A549 (cell line): ENCODE data around the gene NDUFS8. TPM values are rescaled to one million over a fixed set of nuclear protein-coding genes. Genes with fewer than 3 reads are reported as not detected.
A peak's percentile ranks its signal among the peaks of the same experiment; 100 is the strongest.

Experiments
- ATAC-seq, 2 experiments: fragments of 200-7000 bp in 1 of 2; fragments of >200 bp in 1 of 2; cut with Nextera tagmentation in 1 of 2; cut with Tn5 transposase in 1 of 2; 3 replicates each; pipeline versions ENCODE4 v1.8.0 to v1.9.1; 2018 to 2020; ENCODE audit warnings: mild to moderate bottlenecking in 1 of 2, moderate library complexity in 1 of 2
- CTCF ChIA-PET: fragments of 300-600 bp; sonication (Branson Sonifier 250); formaldehyde crosslinking; extraction: SDS; loops from one replicate; lab custom pipeline; 2021; ENCODE audit warnings: antibody characterized with exemption, inconsistent platforms; lab: Yijun Ruan, JAX
- POLR2A ChIA-PET: fragments of 350-600 bp; formaldehyde crosslinking; extraction: SDS; loops from one replicate; lab custom pipeline; 2021; ENCODE audit warnings: antibody characterized with exemption, inconsistent platforms; lab: Yijun Ruan, JAX
- DNase-seq, 2 experiments: peaks; one replicate each; pipeline versions ENCODE4 v3.0.0 to v3.0.0-alpha.2; 2011 to 2016; ENCODE audit warnings: low read depth in 1 of 2, low spot score in 1 of 2
- FAIRE-seq: peaks from 2 replicates; lab custom pipeline; 2011; peaks lifted over from hg19 to GRCh38; lab: Jason Lieb, UNC
- H3K27ac ChIP-seq, 2 experiments: fragments of >200 bp; sonication (Bioruptor Twin); formaldehyde crosslinking; 3 replicates each; pipeline ENCODE4 v1.5.1; 2016 to 2017
- H3K4me1 ChIP-seq: fragments of >200 bp; sonication (Bioruptor Twin); formaldehyde crosslinking; 3 replicates; pipeline ENCODE4 v1.6.1; 2016
- H3K4me2 ChIP-seq: fragments of >200 bp; sonication (Bioruptor Twin); formaldehyde crosslinking; 3 replicates; pipeline ENCODE4 v1.6.1; 2016
- H3K4me3 ChIP-seq: fragments of >200 bp; sonication (Bioruptor Twin); formaldehyde crosslinking; 3 replicates; pipeline ENCODE4 v1.5.1; 2016
- H3K9me3 ChIP-seq: fragments of >200 bp; sonication (Bioruptor Twin); formaldehyde crosslinking; 3 replicates; pipeline ENCODE4 v1.6.1; 2016
- CBX8 ChIP-seq: fragments of 200-600 bp; sonication (generic); IDR thresholded peaks from 2 replicates; pipeline ENCODE4 v1.6.1; 2016
- CEBPB ChIP-seq, 2 experiments: fragments of >200 bp in 1 of 2; sonication (Bioruptor Twin) in 1 of 2; formaldehyde crosslinking in 1 of 2; IDR thresholded peaks; 2 replicates each; pipeline ENCODE4 v1.6.1; 2012 to 2016
- CHD2 ChIP-seq: fragments of 150-350 bp; IDR thresholded peaks from 2 replicates; pipeline ENCODE4 v1.6.1; 2014; ENCODE audit warnings: low read length; ENCODE audit not compliant: partially characterized antibody
- CHD4 ChIP-seq: fragments of 200-600 bp; sonication (generic); IDR thresholded peaks from 2 replicates; pipeline ENCODE4 v1.6.1; 2016; ENCODE audit warnings: antibody characterized with exemption, mild to moderate bottlenecking, borderline replicate concordance
- EHMT2 ChIP-seq: fragments of 200-600 bp; sonication (generic); IDR thresholded peaks from 2 replicates; pipeline ENCODE4 v1.6.1; 2016; ENCODE audit warnings: antibody characterized with exemption, low read depth, mild to moderate bottlenecking, moderate library complexity
- EP300 ChIP-seq, 2 experiments: fragments of >200 bp; sonication (Bioruptor Twin); formaldehyde crosslinking; IDR thresholded peaks; 2 replicates in 1 of 2; 3 replicates in 1 of 2; pipeline ENCODE4 v1.6.1; 2016 to 2017
- ESRRA ChIP-seq: fragments of 150-350 bp; IDR thresholded peaks from 2 replicates; pipeline ENCODE4 v1.6.1; 2014; ENCODE audit warnings: mild to moderate bottlenecking, low read length, borderline replicate concordance
- FOSB ChIP-seq: fragments of 250-450 bp; sonication (Bioruptor Pico); IDR thresholded peaks from 2 replicates; pipeline ENCODE4 v1.5.0; 2020; ENCODE audit warnings: mild to moderate bottlenecking, moderate library complexity
- FOSL2 ChIP-seq, 2 experiments: fragments of 450-650 bp in 1 of 2; fragments of >200 bp in 1 of 2; sonication (Bioruptor Twin) in 1 of 2; formaldehyde crosslinking; IDR thresholded peaks; 2 replicates each; pipeline versions ENCODE4 v1.5.0 to v1.6.1; 2016 to 2020; ENCODE audit warnings: mild to moderate bottlenecking in 1 of 2, moderate library complexity in 1 of 2
- FOXS1 ChIP-seq: fragments of 250-450 bp; sonication (Bioruptor Pico); IDR thresholded peaks from 2 replicates; pipeline ENCODE4 v1.5.0; 2020; ENCODE audit warnings: mild to moderate bottlenecking, moderate library complexity
- HDAC2 ChIP-seq: fragments of 200-600 bp; sonication (generic); IDR thresholded peaks from 2 replicates; pipeline ENCODE4 v1.6.1; 2016
- HEYL ChIP-seq: fragments of 250-450 bp; sonication (Bioruptor Pico); IDR thresholded peaks from 2 replicates; pipeline ENCODE4 v1.8.0; 2021; ENCODE audit warnings: mild to moderate bottlenecking, moderate library complexity
- HOXB13 ChIP-seq: fragments of 250-450 bp; sonication (Bioruptor Pico); IDR thresholded peaks from 2 replicates; pipeline ENCODE4 v1.5.0; 2020; ENCODE audit warnings: low read depth, mild to moderate bottlenecking, moderate library complexity
- HOXB5 ChIP-seq: fragments of 250-450 bp; sonication (Bioruptor Pico); IDR thresholded peaks from 2 replicates; pipeline ENCODE4 v1.5.0; 2020; ENCODE audit warnings: mild to moderate bottlenecking, moderate library complexity
- JUN ChIP-seq, 2 experiments: fragments of >200 bp; sonication (Bioruptor Twin); formaldehyde crosslinking; IDR thresholded peaks; 2 replicates in 1 of 2; 3 replicates in 1 of 2; pipeline ENCODE4 v1.6.1; 2016 to 2017
- JUNB ChIP-seq: fragments of >200 bp; sonication (Bioruptor Twin); formaldehyde crosslinking; IDR thresholded peaks from 2 replicates; pipeline ENCODE4 v1.6.1; 2016
- KDM1A ChIP-seq: fragments of 200-600 bp; sonication (generic); IDR thresholded peaks from 2 replicates; pipeline ENCODE4 v1.6.1; 2016; ENCODE audit warnings: low read depth, mild to moderate bottlenecking
- KDM5A ChIP-seq: fragments of 200-600 bp; sonication (generic); IDR thresholded peaks from 2 replicates; pipeline ENCODE4 v1.6.1; 2016; ENCODE audit warnings: antibody characterized with exemption, mild to moderate bottlenecking
- NFE2L2 ChIP-seq: fragments of 150-350 bp; conservative IDR thresholded peaks from 2 replicates; pipeline ENCODE4 v1.6.1; 2014; ENCODE audit warnings: low read length
- NR3C1 ChIP-seq: fragments of >200 bp; sonication (Bioruptor Twin); formaldehyde crosslinking; IDR thresholded peaks from 3 replicates; pipeline ENCODE4 v1.6.1; 2017
- PHF8 ChIP-seq: fragments of 200-600 bp; sonication (generic); IDR thresholded peaks from 2 replicates; pipeline ENCODE4 v1.6.1; 2016; ENCODE audit warnings: low read depth, mild to moderate bottlenecking, antibody characterized with exemption, moderate library complexity, borderline replicate concordance
- POLR2A ChIP-seq: IDR thresholded peaks from 2 replicates; pipeline ENCODE4 v1.6.1; 2012; ENCODE audit warnings: mild to moderate bottlenecking, low read length
- POLR2AphosphoS2 ChIP-seq: conservative IDR thresholded peaks from 2 replicates; pipeline ENCODE4 v1.6.1; 2012; ENCODE audit warnings: low read length, improper control_type of control experiment, inconsistent platforms
- RCOR1 ChIP-seq: fragments of 150-350 bp; IDR thresholded peaks from 2 replicates; pipeline ENCODE4 v1.6.1; 2014; ENCODE audit warnings: antibody characterized with exemption, low read length, low read depth
- RFX5 ChIP-seq: fragments of 450-650 bp; IDR thresholded peaks from 2 replicates; pipeline ENCODE4 v1.7.1; 2014; ENCODE audit warnings: antibody characterized with exemption, mild to moderate bottlenecking, moderate library complexity
- SREBF2 ChIP-seq: fragments of 450-650 bp; IDR thresholded peaks from 2 replicates; pipeline ENCODE4 v1.6.1; 2014; ENCODE audit warnings: mild to moderate bottlenecking, moderate library complexity
- TFCP2L1 ChIP-seq: fragments of 250-450 bp; sonication (Bioruptor Pico); IDR thresholded peaks from 2 replicates; pipeline ENCODE4 v1.5.0; 2021; ENCODE audit warnings: mild to moderate bottlenecking
- ZC3H11A ChIP-seq: fragments of 450-650 bp; IDR thresholded peaks from 2 replicates; pipeline ENCODE4 v1.6.1; 2014; ENCODE audit warnings: antibody characterized with exemption, mild to moderate bottlenecking
- ZFP36 ChIP-seq: fragments of 450-650 bp; IDR thresholded peaks from 2 replicates; pipeline ENCODE4 v1.6.1; 2014; ENCODE audit warnings: borderline replicate concordance; ENCODE audit not compliant: partially characterized antibody
- ZNF302 ChIP-seq: fragments of 250-450 bp; sonication (Bioruptor Pico); IDR thresholded peaks from 2 replicates; pipeline ENCODE4 v1.9.0; 2021; ENCODE audit warnings: inconsistent platforms, mild to moderate bottlenecking, moderate library complexity
- ZSCAN20 ChIP-seq: fragments of 250-450 bp; sonication (Bioruptor Pico); IDR thresholded peaks from 2 replicates; pipeline ENCODE4 v1.8.0; 2022; ENCODE audit warnings: mild to moderate bottlenecking, moderate library complexity
- WGBS: methylation state at CpG from one replicate; pipeline ENCODE4 v1.1.6; 2017; ENCODE audit errors: missing lambda C conversion rate; 5-methylcytosine and 5-hydroxymethylcytosine counted together
- polyA plus RNA-seq, 4 experiments: library from polyadenylated mRNA; depleted of rRNA in 3 of 4; stranded (reverse); fragments of >200 nt; fragmentation: RNase III in 1 of 4; extraction: RNeasy Plus Mini Kit Qiagen cat#74134 plus additional on column Dnase treatment in 1 of 4; gene quantifications; 2 replicates in 3 of 4; 3 replicates in 1 of 4; pipeline ENCODE4 v1.2.3, GENCODE V29; 2011 to 2017
- TF ChIP-seq, protein P1 (sequence below): fragments of 200-600 bp; sonication (generic); IDR thresholded peaks from 2 replicates; pipeline ENCODE4 v1.6.1; 2016; ENCODE audit warnings: antibody characterized with exemption, mild to moderate bottlenecking, moderate library complexity
- TF ChIP-seq, protein P2 (sequence below): IDR thresholded peaks from 2 replicates; pipeline ENCODE4 v1.6.1; 2012
- TF ChIP-seq, protein P3 (sequence below): IDR thresholded peaks from 2 replicates; pipeline ENCODE4 v1.6.1; 2012; ENCODE audit warnings: low read depth, borderline replicate concordance
- TF ChIP-seq, protein P4 (sequence below): fragments of >200 bp; sonication (Bioruptor Twin); formaldehyde crosslinking; IDR thresholded peaks from 3 replicates; pipeline ENCODE4 v1.6.1; 2016
- TF ChIP-seq, protein P5 (sequence below): IDR thresholded peaks from 2 replicates; pipeline ENCODE4 v1.6.1; 2012

Gene NDUFS8
- polyA plus RNA-seq, 2 of the 4 experiments (the other 2 are of a cell fraction) = 71.0 to 298 TPM

DNA sequence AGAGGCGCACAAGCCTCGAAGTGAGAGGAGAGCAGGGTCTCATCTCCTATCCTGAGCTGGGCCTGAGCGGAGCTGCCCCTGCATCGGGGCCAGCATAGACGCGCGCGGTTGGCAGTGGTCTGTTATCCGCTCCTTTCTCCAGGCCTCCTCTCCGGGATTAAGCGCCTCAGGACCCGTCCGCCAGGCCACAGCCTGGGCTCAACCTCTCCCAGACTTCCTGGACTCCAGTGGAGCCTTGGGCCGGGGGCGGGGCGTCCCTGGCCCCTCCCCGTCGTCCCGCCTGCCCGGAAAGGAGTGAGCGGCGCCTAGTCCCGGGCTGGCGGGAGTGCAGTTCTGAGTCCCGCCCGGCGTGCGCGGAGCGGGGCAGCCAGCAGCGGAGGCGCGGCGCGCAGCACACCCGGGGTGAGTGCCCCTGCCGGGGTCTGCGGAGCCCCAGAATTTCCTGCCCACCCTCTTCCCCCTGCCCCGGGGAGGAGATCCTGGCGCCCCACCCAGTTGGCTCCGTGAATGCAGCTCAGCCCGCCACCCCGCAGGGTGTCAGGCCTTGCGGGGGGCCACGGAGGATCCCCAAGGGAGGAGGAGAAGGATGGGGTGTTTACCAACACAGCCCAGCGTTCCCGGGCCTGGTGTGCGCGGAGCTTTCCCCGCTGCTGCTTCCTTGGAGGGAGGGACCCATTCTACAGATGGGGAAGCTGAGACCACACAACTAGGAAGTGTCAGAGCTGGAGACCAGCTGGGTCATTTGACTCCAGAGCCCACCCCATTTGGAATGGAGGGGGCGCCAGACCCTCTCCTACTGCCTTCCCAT, 8.4 kb downstream of the NDUFS8 start, which contains the start of gene TCIRG1:
Gene TCIRG1, plus strand, starts transcription at position 308 of the 808 bp plus-strand sequence. CDS start 2,247 bp downstream, outside the sequence.
- ATAC-seq (peak; percentile 65 to 86), DNase-seq (peak; percentile 80 to 93), FAIRE-seq (no peak)
- Histone ChIP-seq H3K4me1 (peaks cover 51% of the 10 kb centered on the region), H3K27ac (peak within 1 kb of the TSS; percentile 95 to 96), H3K9me3 (no peaks in the 10 kb centered on the region), H3K4me3 (peak within 1 kb of the TSS; percentile 60), H3K4me2 (peak within 1 kb of the TSS; percentile 94)
- WGBS = 34% methylated on average over 5 of the region's 51 CpGs
- POLR2A ChIA-PET = interaction anchor here (0.9 to 2.4 kb wide), 4 partner anchors 12 to 28 kb away, joined by 3 to 11 read pairs (median 4); partner anchors contain the start of gene ALDH3B1
- TF ChIP-seq ZC3H11A (no peak), ZSCAN20 (no peak), KDM5A (no peak), CBX8 (no peak), HOXB5 (no peak), CEBPB (IDR thresholded peaks at IDR 0.05) (no peak), POLR2AphosphoS2 (no peak), EHMT2 (no peak), JUNB (no peak), CHD2 (no peak), EP300 (IDR thresholded peaks at IDR 0.05) (no peak), FOXS1 (no peak), ZFP36 (no peak), POLR2A (peak; percentile 75; the same call in 1 of the 2 replicates), FOSB (CRISPR knock-in tag) (no peak), TFCP2L1 (CRISPR knock-in tag) (no peak), FOSL2 (IDR thresholded peaks at IDR 0.05) (no peak), FOSL2 (CRISPR knock-in tag; IDR thresholded peaks at IDR 0.05) (no peak), ESRRA (no peak), HOXB13 (no peak), HDAC2 (peak; percentile 95), RCOR1 (peak; percentile 95; the same call in 1 of the 2 replicates), KDM1A (peak; percentile 99), NR3C1 (no peak), CHD4 (peak; percentile 97), SREBF2 (no peak), NFE2L2 (no peak), HEYL (CRISPR knock-in tag) (no peak), JUN (IDR thresholded peaks at IDR 0.05) (peak; percentile 54 to 57; a peak in 2 of 5 replicates), RFX5 (no peak), ZNF302 (CRISPR knock-in tag) (no peak), PHF8 (peak; percentile 47)
- TF ChIP-seq, protein P1, sequence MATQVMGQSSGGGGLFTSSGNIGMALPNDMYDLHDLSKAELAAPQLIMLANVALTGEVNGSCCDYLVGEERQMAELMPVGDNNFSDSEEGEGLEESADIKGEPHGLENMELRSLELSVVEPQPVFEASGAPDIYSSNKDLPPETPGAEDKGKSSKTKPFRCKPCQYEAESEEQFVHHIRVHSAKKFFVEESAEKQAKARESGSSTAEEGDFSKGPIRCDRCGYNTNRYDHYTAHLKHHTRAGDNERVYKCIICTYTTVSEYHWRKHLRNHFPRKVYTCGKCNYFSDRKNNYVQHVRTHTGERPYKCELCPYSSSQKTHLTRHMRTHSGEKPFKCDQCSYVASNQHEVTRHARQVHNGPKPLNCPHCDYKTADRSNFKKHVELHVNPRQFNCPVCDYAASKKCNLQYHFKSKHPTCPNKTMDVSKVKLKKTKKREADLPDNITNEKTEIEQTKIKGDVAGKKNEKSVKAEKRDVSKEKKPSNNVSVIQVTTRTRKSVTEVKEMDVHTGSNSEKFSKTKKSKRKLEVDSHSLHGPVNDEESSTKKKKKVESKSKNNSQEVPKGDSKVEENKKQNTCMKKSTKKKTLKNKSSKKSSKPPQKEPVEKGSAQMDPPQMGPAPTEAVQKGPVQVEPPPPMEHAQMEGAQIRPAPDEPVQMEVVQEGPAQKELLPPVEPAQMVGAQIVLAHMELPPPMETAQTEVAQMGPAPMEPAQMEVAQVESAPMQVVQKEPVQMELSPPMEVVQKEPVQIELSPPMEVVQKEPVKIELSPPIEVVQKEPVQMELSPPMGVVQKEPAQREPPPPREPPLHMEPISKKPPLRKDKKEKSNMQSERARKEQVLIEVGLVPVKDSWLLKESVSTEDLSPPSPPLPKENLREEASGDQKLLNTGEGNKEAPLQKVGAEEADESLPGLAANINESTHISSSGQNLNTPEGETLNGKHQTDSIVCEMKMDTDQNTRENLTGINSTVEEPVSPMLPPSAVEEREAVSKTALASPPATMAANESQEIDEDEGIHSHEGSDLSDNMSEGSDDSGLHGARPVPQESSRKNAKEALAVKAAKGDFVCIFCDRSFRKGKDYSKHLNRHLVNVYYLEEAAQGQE = no peak
- TF ChIP-seq, protein P2, sequence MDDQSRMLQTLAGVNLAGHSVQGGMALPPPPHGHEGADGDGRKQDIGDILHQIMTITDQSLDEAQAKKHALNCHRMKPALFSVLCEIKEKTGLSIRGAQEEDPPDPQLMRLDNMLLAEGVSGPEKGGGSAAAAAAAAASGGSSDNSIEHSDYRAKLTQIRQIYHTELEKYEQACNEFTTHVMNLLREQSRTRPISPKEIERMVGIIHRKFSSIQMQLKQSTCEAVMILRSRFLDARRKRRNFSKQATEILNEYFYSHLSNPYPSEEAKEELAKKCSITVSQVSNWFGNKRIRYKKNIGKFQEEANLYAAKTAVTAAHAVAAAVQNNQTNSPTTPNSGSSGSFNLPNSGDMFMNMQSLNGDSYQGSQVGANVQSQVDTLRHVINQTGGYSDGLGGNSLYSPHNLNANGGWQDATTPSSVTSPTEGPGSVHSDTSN = peak; percentile 32; the same call in 1 of the 2 replicates
- TF ChIP-seq, protein P3, sequence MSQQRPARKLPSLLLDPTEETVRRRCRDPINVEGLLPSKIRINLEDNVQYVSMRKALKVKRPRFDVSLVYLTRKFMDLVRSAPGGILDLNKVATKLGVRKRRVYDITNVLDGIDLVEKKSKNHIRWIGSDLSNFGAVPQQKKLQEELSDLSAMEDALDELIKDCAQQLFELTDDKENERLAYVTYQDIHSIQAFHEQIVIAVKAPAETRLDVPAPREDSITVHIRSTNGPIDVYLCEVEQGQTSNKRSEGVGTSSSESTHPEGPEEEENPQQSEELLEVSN = 0 out of 2 replicates have a peak, but pooled peaks have one; percentile 16
- TF ChIP-seq, protein P4, sequence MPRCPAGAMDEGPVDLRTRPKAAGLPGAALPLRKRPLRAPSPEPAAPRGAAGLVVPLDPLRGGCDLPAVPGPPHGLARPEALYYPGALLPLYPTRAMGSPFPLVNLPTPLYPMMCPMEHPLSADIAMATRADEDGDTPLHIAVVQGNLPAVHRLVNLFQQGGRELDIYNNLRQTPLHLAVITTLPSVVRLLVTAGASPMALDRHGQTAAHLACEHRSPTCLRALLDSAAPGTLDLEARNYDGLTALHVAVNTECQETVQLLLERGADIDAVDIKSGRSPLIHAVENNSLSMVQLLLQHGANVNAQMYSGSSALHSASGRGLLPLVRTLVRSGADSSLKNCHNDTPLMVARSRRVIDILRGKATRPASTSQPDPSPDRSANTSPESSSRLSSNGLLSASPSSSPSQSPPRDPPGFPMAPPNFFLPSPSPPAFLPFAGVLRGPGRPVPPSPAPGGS = peak; percentile 84
- TF ChIP-seq, protein P5, sequence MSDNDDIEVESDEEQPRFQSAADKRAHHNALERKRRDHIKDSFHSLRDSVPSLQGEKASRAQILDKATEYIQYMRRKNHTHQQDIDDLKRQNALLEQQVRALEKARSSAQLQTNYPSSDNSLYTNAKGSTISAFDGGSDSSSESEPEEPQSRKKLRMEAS = 0 out of 2 replicates have a peak, but pooled peaks have one; percentile 19
- CTCF ChIA-PET = interaction anchor here (1.2 to 7.3 kb wide), 5 partner anchors 11 to 170 kb away, joined by 3 to 60 read pairs (median 4); partner anchors contain the start of gene ALDH3B1
